ENCODE results near the gene MEF2B.
A peak's percentile ranks its signal among the peaks of the same experiment; 100 is the strongest.

MEF2B gene

DNA sequence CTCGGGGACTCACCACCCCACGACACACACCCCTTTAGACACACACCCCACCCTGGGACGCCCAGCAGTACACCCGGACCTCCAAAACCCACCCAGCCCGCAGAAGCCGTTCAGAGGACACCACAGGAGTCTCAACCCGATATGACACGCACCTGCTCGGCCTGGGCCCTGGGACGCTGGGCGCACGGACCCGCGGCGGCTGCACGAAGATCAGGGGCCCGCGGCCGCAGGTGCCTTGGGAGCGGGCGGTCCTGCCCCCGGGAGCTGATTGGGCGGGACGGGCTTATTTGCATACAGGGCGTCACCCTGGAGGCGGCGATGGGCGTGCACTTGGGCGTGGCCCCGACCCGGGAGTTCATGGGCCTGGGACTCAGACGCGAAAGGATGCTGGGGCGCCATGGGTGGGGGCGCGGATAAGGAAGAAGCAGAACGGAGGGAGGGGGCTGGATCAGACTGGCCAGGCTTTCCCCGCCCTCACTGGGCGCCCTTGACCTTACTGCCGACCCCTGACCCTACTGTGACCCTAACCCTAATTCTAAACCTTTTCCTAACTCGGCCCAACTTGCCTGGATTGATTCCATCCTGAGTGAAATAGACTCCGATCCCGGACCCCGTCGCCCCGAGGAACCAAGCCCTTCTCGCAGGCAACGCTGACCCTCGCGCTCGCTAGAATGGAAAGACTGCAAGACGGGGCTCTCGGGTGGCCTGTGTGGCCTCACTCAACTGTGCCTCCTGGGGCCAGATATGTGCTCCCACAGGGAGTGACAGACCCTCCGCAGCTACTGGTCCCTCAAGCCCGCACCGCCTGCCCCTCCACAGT is at the start of gene MEF2B:
Gene MEF2B, minus strand, starts transcription at position 211 of the 820 bp plus-strand sequence. CDS start 19,528 bp downstream, outside the sequence.
- Histone ChIP-seq H3K27ac (ENCODE audit: low read depth, low read length) (no peak within 1 kb of the TSS), H3K27me3 (ENCODE audit: control insufficient read depth, insufficient read depth, low read length) (peaks cover 31% of the 10 kb centered on the region), H3K4me1 (ENCODE audit: control insufficient read depth, insufficient read depth, low read length) (peaks cover 12% of the 10 kb centered on the region), H3K9ac (ENCODE audit: low read depth, low read length) (no peak within 1 kb of the TSS), H3K4me3 (ENCODE audit: low read depth, low read length) (peak within 1 kb of the TSS; percentile 48), H3K9me3 (ENCODE audit: control insufficient read depth, insufficient read depth, low read length) (no peaks in the 10 kb centered on the region), H3K36me3 (ENCODE audit: control insufficient read depth, insufficient read depth, low read length) (no peaks in the 10 kb centered on the region)

GRCh38 chr19:19218911-19219310 is 48.8 kb upstream of the MEF2B start:
- Histone ChIP-seq H3K9ac (ENCODE audit: low read depth, low read length) (no peak overlapping the region), H3K36me3 (ENCODE audit: control insufficient read depth, insufficient read depth, low read length) (no peaks in the 10 kb centered on the region), H3K27me3 (ENCODE audit: control insufficient read depth, insufficient read depth, low read length) (peaks cover 17% of the 10 kb centered on the region), H3K9me3 (ENCODE audit: control insufficient read depth, insufficient read depth, low read length) (no peaks in the 10 kb centered on the region), H3K4me3 (ENCODE audit: low read depth, low read length) (no peak overlapping the region), H3K4me1 (ENCODE audit: control insufficient read depth, insufficient read depth, low read length) (peaks cover 4% of the 10 kb centered on the region; the same call in 1 of the 2 replicates), H3K27ac (ENCODE audit: low read depth, low read length) (no peak overlapping the region)

- H3K4me3 ChIP-seq (ENCODE audit: low read depth, low read length) = no peak overlapping the region
- H3K9me3 ChIP-seq (ENCODE audit: control insufficient read depth, insufficient read depth, low read length) = no peaks in the 10 kb centered on the region
- no peaks in the 10 kb centered on the region for H3K36me3 ChIP-seq (ENCODE audit: control insufficient read depth, insufficient read depth, low read length)
- H3K27ac ChIP-seq (ENCODE audit: low read depth, low read length) = no peak overlapping the region
- peaks cover 8% of the 10 kb centered on the region; the same call in 1 of the 2 replicates for H3K4me1 ChIP-seq (ENCODE audit: control insufficient read depth, insufficient read depth, low read length)
- H3K9ac ChIP-seq (ENCODE audit: low read depth, low read length) = no peak overlapping the region
- peaks cover 27% of the 10 kb centered on the region for H3K27me3 ChIP-seq (ENCODE audit: control insufficient read depth, insufficient read depth, low read length)
Measured at GRCh38 chr19:19217099-19217498, 47.0 kb upstream of the MEF2B start.

- H3K9ac ChIP-seq (ENCODE audit: low read depth, low read length) = no peak overlapping the region
- H3K27ac ChIP-seq (ENCODE audit: low read depth, low read length) = no peak overlapping the region
- H3K36me3 ChIP-seq (ENCODE audit: control insufficient read depth, insufficient read depth, low read length) = no peaks in the 10 kb centered on the region
- H3K4me3 ChIP-seq (ENCODE audit: low read depth, low read length) = no peak overlapping the region
- peaks cover 8% of the 10 kb centered on the region; the same call in 1 of the 2 replicates for H3K4me1 ChIP-seq (ENCODE audit: control insufficient read depth, insufficient read depth, low read length)
- no peaks in the 10 kb centered on the region for H3K9me3 ChIP-seq (ENCODE audit: control insufficient read depth, insufficient read depth, low read length)
- H3K27me3 ChIP-seq (ENCODE audit: control insufficient read depth, insufficient read depth, low read length) = peaks cover 39% of the 10 kb centered on the region
Measured at GRCh38 chr19:19215792-19216191, 45.7 kb upstream of the MEF2B start.

DNA sequence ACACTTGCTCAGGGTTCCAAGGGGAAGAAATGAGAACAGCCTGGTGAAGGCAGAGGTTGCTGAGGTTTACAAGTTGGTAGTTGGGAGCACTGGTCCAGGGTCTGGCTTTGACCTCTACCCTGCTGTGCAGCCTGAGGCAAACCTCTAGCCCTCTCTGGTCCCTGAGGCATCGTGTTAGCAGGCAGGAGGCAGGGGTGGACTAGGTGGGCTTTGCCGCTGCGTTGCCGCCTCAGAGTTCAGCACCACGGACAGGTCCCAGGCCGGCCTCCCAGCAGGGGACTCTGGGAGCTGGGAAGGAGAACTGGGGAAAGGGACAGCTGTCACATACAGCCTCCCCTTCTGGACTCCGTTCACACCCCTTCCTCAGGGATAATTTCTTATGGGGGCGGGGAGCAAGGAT is 44.8 kb upstream of the MEF2B start:
- Histone ChIP-seq H3K27me3 (ENCODE audit: control insufficient read depth, insufficient read depth, low read length) (peaks cover 45% of the 10 kb centered on the region), H3K27ac (ENCODE audit: low read depth, low read length) (no peak overlapping the region)

DNA sequence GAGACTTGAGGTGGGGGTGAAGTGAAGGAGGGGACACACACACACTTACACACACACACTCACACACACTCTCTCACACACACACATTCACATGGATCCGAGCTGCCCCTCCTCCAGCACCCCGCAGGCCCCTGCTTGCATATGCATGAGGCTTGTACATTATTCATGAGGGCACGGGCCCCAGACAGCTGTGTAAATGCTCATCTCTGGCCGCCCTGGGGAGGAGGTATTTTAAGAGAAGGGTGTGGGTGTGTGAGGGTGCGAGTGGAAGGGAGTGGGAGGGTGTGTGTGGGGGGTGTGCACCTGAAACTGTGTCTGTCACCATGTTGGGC is 44.1 kb upstream of the MEF2B start:
- no peak overlapping the region for H3K9ac ChIP-seq (ENCODE audit: low read depth, low read length)
- peaks cover 53% of the 10 kb centered on the region for H3K27me3 ChIP-seq (ENCODE audit: control insufficient read depth, insufficient read depth, low read length)
- H3K27ac ChIP-seq (ENCODE audit: low read depth, low read length) = no peak overlapping the region
- no peaks in the 10 kb centered on the region for H3K9me3 ChIP-seq (ENCODE audit: control insufficient read depth, insufficient read depth, low read length)
- no peaks in the 10 kb centered on the region for H3K36me3 ChIP-seq (ENCODE audit: control insufficient read depth, insufficient read depth, low read length)
- H3K4me3 ChIP-seq (ENCODE audit: low read depth, low read length) = no peak overlapping the region
- peaks cover 8% of the 10 kb centered on the region; the same call in 1 of the 2 replicates for H3K4me1 ChIP-seq (ENCODE audit: control insufficient read depth, insufficient read depth, low read length)

More for the DNA sequence above, 44.8 kb upstream of the MEF2B start:
- Histone ChIP-seq H3K9me3 (ENCODE audit: control insufficient read depth, insufficient read depth, low read length) (no peaks in the 10 kb centered on the region), H3K36me3 (ENCODE audit: control insufficient read depth, insufficient read depth, low read length) (no peaks in the 10 kb centered on the region), H3K4me3 (ENCODE audit: low read depth, low read length) (no peak overlapping the region), H3K9ac (ENCODE audit: low read depth, low read length) (no peak overlapping the region), H3K4me1 (ENCODE audit: control insufficient read depth, insufficient read depth, low read length) (peaks cover 8% of the 10 kb centered on the region; the same call in 1 of the 2 replicates)

DNA sequence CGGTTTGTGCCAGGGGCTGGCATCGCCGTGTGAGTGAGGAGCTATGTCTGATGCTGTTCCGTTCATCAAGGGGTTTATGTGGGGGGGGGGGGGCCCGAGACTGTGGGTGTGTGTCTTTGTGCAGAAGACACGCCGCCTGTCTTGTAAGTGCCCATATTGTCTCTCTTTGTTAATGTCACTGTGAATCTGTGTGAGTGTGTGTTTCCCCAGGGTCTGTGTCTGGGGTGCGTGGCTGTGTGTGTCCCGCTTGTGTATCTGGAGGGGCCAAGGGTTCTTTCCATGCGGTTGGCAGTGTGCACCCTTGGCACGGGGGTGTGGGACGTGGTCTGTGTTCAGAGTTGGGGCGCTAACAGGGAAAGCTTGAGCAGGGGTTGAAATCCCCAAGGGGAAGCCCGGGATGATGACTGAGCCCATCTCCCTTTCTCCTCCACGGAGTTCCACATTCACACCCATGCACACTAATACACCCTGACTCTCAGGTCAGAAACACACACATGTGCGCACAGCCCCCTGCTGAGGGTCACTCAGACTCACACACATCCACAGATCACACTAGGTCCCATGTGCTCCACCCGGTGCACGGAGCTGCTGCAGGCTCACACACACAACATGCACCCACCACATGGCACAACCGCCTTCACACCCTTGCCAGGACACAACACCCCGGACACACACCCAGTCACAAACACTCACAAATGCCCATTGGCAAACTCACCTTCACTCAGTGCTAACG is 43.5 kb upstream of the MEF2B start:
- H3K27me3 ChIP-seq (ENCODE audit: control insufficient read depth, insufficient read depth, low read length) = peaks cover 58% of the 10 kb centered on the region
- H3K4me3 ChIP-seq (ENCODE audit: low read depth, low read length) = no peak overlapping the region
- H3K9me3 ChIP-seq (ENCODE audit: control insufficient read depth, insufficient read depth, low read length) = no peaks in the 10 kb centered on the region
- H3K27ac ChIP-seq (ENCODE audit: low read depth, low read length) = no peak overlapping the region
- H3K36me3 ChIP-seq (ENCODE audit: control insufficient read depth, insufficient read depth, low read length) = no peaks in the 10 kb centered on the region
- H3K4me1 ChIP-seq (ENCODE audit: control insufficient read depth, insufficient read depth, low read length) = peaks cover 8% of the 10 kb centered on the region; the same call in 1 of the 2 replicates
- H3K9ac ChIP-seq (ENCODE audit: low read depth, low read length) = no peak overlapping the region

- Histone ChIP-seq H3K4me3 (ENCODE audit: low read depth, low read length) (no peak overlapping the region; the same call in 1 of the 2 replicates), H3K27ac (ENCODE audit: low read depth, low read length) (no peak overlapping the region), H3K4me1 (ENCODE audit: control insufficient read depth, insufficient read depth, low read length) (peaks cover 8% of the 10 kb centered on the region; the same call in 1 of the 2 replicates), H3K27me3 (ENCODE audit: control insufficient read depth, insufficient read depth, low read length) (peaks cover 61% of the 10 kb centered on the region), H3K9ac (ENCODE audit: low read depth, low read length) (no peak overlapping the region), H3K36me3 (ENCODE audit: control insufficient read depth, insufficient read depth, low read length) (no peaks in the 10 kb centered on the region), H3K9me3 (ENCODE audit: control insufficient read depth, insufficient read depth, low read length) (no peaks in the 10 kb centered on the region)
Measured at GRCh38 chr19:19212916-19213315, 42.9 kb upstream of the MEF2B start.

DNA sequence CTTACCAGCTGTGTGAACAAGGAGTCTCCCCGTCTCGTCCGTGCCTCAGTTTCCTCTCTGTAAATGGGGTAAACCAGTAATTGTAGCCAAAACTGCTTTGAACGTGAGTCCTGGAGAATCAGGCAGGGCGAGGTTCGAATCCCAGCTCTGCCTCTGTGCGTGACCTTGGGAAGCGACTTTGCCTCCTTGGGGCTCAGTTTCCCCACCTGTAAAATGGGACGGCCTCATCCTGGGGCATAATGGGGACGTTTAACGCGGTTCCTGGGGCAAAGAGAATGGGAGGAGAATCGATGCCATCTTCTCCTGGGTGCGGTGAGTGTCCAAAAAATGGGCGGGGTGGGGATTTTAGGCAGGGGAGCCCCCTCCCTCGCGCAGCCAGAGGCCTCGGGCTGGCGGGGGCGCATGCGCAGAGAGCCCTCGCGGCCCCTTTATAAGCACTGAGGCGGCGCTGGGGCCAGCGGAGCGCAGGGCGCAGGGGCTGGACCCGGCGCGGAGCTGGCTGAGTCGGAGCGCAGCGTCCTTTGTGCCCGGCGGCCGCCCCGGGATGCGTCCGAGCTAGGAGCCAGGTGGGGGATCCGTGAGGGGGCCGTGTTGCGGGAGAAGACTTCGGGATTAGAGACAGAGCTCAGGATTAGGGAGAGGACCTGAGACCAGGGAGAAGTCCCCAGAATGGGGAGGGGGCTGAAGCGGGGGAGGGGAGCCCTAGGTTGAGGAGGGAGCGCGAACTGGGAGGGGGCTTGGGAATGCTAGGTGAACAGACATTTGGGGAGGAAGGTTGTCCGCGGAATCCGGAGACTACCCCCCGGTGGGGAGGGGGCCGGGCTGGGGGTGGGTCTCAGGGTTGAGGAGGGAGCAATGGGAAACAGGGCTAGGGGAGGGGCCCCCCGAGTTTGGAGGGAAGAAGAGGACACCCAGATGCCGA is 41.7 kb upstream of the MEF2B start, which contains the start of gene NCAN:
Gene NCAN, plus strand, starts transcription at position 460 of the 922 bp plus-strand sequence. CDS start 4,996 bp downstream, outside the sequence.
- Histone ChIP-seq H3K27me3 (ENCODE audit: control insufficient read depth, insufficient read depth, low read length) (peaks cover 73% of the 10 kb centered on the region), H3K4me3 (ENCODE audit: low read depth, low read length) (peak within 1 kb of the TSS; percentile 70), H3K4me1 (ENCODE audit: control insufficient read depth, insufficient read depth, low read length) (peaks cover 8% of the 10 kb centered on the region; the same call in 1 of the 2 replicates), H3K9me3 (ENCODE audit: control insufficient read depth, insufficient read depth, low read length) (no peaks in the 10 kb centered on the region), H3K27ac (ENCODE audit: low read depth, low read length) (no peak within 1 kb of the TSS), H3K9ac (ENCODE audit: low read depth, low read length) (no peak within 1 kb of the TSS), H3K36me3 (ENCODE audit: control insufficient read depth, insufficient read depth, low read length) (no peaks in the 10 kb centered on the region)

DNA sequence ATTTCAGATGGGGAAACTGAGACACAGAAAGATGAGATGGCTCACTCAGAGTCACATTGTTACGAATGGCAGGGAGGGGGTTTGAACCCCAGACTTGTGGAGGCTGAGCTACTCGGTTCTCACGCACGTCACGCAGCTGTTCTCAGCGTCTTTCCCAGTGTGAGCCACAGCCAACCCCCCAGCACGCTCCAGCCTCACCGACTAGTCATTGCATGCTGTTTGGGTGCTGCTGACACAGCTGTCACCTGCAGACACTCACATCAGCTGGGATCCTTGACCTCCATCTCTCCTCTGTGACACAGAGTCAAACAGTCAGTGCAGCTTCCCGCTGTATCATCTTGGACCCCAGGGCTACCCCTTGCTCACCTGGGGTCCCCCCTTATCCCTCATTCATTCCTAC is 39.3 kb upstream of the MEF2B start:
- Histone ChIP-seq H3K36me3 (ENCODE audit: control insufficient read depth, insufficient read depth, low read length) (no peaks in the 10 kb centered on the region), H3K9ac (ENCODE audit: low read depth, low read length) (no peak overlapping the region), H3K4me3 (ENCODE audit: low read depth, low read length) (no peak overlapping the region), H3K4me1 (ENCODE audit: control insufficient read depth, insufficient read depth, low read length) (peaks cover 8% of the 10 kb centered on the region; the same call in 1 of the 2 replicates), H3K9me3 (ENCODE audit: control insufficient read depth, insufficient read depth, low read length) (no peaks in the 10 kb centered on the region), H3K27me3 (ENCODE audit: control insufficient read depth, insufficient read depth, low read length) (peaks cover 93% of the 10 kb centered on the region), H3K27ac (ENCODE audit: low read depth, low read length) (no peak overlapping the region)
